ENCODE data around the gene COL15A1. TPM values are rescaled to one million over a fixed set of nuclear protein-coding genes. Genes with fewer than 3 reads are reported as not detected.
"Not testable (repeated sequence)": the region's sequence is repeated elsewhere in the genome, so short reads cannot be mapped to it uniquely, and the experiment has no call there.

COL15A1 gene
- total RNA-seq, 1 experiment from 2014 or later, result not detected

DNA sequence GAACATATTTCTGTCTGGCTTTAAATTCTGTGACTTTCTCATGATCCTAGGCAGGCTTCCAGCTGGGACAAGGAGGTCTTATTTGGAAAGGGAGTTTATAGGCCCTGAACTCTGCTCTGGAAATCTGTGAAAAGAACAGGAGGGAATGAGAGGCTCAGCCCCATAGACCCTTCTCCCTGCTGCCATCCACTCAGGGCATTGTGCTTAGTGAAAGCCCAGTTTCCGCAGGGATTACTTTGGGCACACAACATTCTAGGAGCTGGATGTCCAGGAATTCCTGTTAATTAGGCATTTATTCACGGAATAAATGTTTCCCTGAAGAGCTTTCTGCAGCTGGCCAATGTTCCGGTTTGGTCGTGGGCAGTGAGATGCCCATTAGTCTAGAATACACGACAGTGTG lies 32.7 kb upstream of the COL15A1 start:
- Histone ChIP-seq H2BK20ac (ENCODE audit: low read depth, low read length, poor library complexity, severe bottlenecking) (no peak overlapping the region), H3K4ac (ENCODE audit: low read depth, low read length) (no peak overlapping the region), H3K27me3 (ENCODE audit: insufficient read depth, low read length) (no peaks in the 10 kb centered on the region), H4K91ac (ENCODE audit: insufficient read length, low read depth, low read length) (no peak overlapping the region), H3K14ac (ENCODE audit: insufficient read depth, low read length) (no peak overlapping the region), H2AK5ac (ENCODE audit: insufficient read length, low read length) (no peak overlapping the region), H2BK15ac (ENCODE audit: low read depth, low read length) (no peak overlapping the region), H2AFZ (ENCODE audit: low read length) (no peak overlapping the region), H3K27ac (ENCODE audit: insufficient read length, low read depth, low read length) (no peak overlapping the region), H3T11ph (ENCODE audit: low read length) (no peak overlapping the region), H3K79me1 (ENCODE audit: insufficient read depth, low read depth, low read length, poor library complexity, severe bottlenecking) (no peaks in the 10 kb centered on the region), H3K4me1 (ENCODE audit: insufficient read depth, low read length) (no peaks in the 10 kb centered on the region; the same call in 1 of the 2 replicates), H3K23ac (ENCODE audit: insufficient read length, low read depth, low read length) (no peak overlapping the region), H3K79me2 (ENCODE audit: insufficient read depth, low read length) (no peaks in the 10 kb centered on the region), H3K9ac (ENCODE audit: extremely low read depth, insufficient read length, low read length) (no peak overlapping the region), H2BK120ac (ENCODE audit: low read depth, low read length, poor library complexity, severe bottlenecking) (no peak overlapping the region), H2BK5ac (ENCODE audit: insufficient read length, low read length) (no peak overlapping the region), H4K20me1 (ENCODE audit: control insufficient read depth, insufficient read depth, insufficient read length) (no peaks in the 10 kb centered on the region), H3K9me3 (ENCODE audit: control insufficient read depth, low read depth, low read length) (no peaks in the 10 kb centered on the region), H3K56ac (ENCODE audit: insufficient read length, low read depth, low read length) (no peak overlapping the region), H3K4me2 (ENCODE audit: insufficient read depth, insufficient read length, low read length) (no peak overlapping the region), H2BK12ac (ENCODE audit: insufficient read length, low read depth, low read length) (no peak overlapping the region), H3K18ac (ENCODE audit: insufficient read length, low read depth, low read length) (no peak overlapping the region), H3K23me2 (ENCODE audit: insufficient read length, low read depth, low read length, poor library complexity, severe bottlenecking) (no peaks in the 10 kb centered on the region), H4K5ac (ENCODE audit: insufficient read length, low read depth, low read length) (no peak overlapping the region), H4K8ac (replicated peaks; ENCODE audit: insufficient read length, low read depth, low read length) (no peak overlapping the region)
- Mint-ChIP-seq H3K9me3 (no peaks in the 10 kb centered on the region), H3K4me1 (peaks cover 4 to 5% of the 10 kb centered on the region in 2 experiments; a peak in 3 of 4 replicates), H3K27ac (no peak overlapping the region), H3K27me3 (ENCODE audit: low read depth) (no peaks in the 10 kb centered on the region; the same call in 1 of the 2 replicates), H3K4me3 (no peak overlapping the region), H3K36me3 (ENCODE audit: insufficient read depth in 1 of 3, low read depth in 3 of 3) (no peaks in the 10 kb centered on the region)
- no peak for DNase-seq
- TF ChIP-seq CTCF (conservative IDR thresholded peaks at IDR 0.05), result no peak
- WGBS (ENCODE audit: extremely low coverage, insufficient read length, low lambda C conversion rate), result no CpG with 5 or more reads among the region's 5 CpGs

- not testable (repeated sequence) for DNase-seq; H2AFZ ChIP-seq (ENCODE audit: low read length); H2BK20ac ChIP-seq (ENCODE audit: low read depth, low read length, poor library complexity, severe bottlenecking); H3K79me1 ChIP-seq (ENCODE audit: insufficient read depth, low read depth, low read length, poor library complexity, severe bottlenecking); H3K27me3 ChIP-seq (ENCODE audit: insufficient read depth, low read length); H2BK12ac ChIP-seq (ENCODE audit: insufficient read length, low read depth, low read length); H3K14ac ChIP-seq (ENCODE audit: insufficient read depth, low read length); H3K27ac ChIP-seq (ENCODE audit: insufficient read length, low read depth, low read length); H4K8ac ChIP-seq (replicated peaks; ENCODE audit: insufficient read length, low read depth, low read length); H3K23ac ChIP-seq (ENCODE audit: insufficient read length, low read depth, low read length); H2BK120ac ChIP-seq (ENCODE audit: low read depth, low read length, poor library complexity, severe bottlenecking); H3K36me3 Mint-ChIP-seq (ENCODE audit: insufficient read depth in 1 of 3, low read depth in 3 of 3); H3K23me2 ChIP-seq (ENCODE audit: insufficient read length, low read depth, low read length, poor library complexity, severe bottlenecking); H3K4me3 Mint-ChIP-seq; H3K18ac ChIP-seq (ENCODE audit: insufficient read length, low read depth, low read length); H3K9ac ChIP-seq (ENCODE audit: extremely low read depth, insufficient read length, low read length); H2AK5ac ChIP-seq (ENCODE audit: insufficient read length, low read length); H3K4me1 Mint-ChIP-seq; H3T11ph ChIP-seq (ENCODE audit: low read length); H4K91ac ChIP-seq (ENCODE audit: insufficient read length, low read depth, low read length); H3K4me2 ChIP-seq (ENCODE audit: insufficient read depth, insufficient read length, low read length); H3K56ac ChIP-seq (ENCODE audit: insufficient read length, low read depth, low read length); H3K9me3 ChIP-seq (ENCODE audit: control insufficient read depth, low read depth, low read length); H2BK5ac ChIP-seq (ENCODE audit: insufficient read length, low read length); H3K27me3 Mint-ChIP-seq (ENCODE audit: low read depth); H4K20me1 ChIP-seq (ENCODE audit: control insufficient read depth, insufficient read depth, insufficient read length); H3K4me1 ChIP-seq (ENCODE audit: insufficient read depth, low read length); H3K4ac ChIP-seq (ENCODE audit: low read depth, low read length); H3K9me3 Mint-ChIP-seq; H3K79me2 ChIP-seq (ENCODE audit: insufficient read depth, low read length); H2BK15ac ChIP-seq (ENCODE audit: low read depth, low read length); H3K27ac Mint-ChIP-seq; H4K5ac ChIP-seq (ENCODE audit: insufficient read length, low read depth, low read length)
- WGBS (ENCODE audit: extremely low coverage, insufficient read length, low lambda C conversion rate), result no CpG with 5 or more reads among the region's 6 CpGs
Measured at GRCh38 chr9:98911738-98912137, 32.0 kb upstream of the COL15A1 start.
